GM18505 (cell line): ENCODE data around the gene NHSL2.

Experiments used
- ATAC-seq: cut with Tn5 transposase; IDR thresholded peaks from one replicate; pipeline ENCODE4 v1.9.1; 2021; ENCODE audit not compliant: unreplicated experiment
- POLR2A ChIP-seq: IDR thresholded peaks from 4 replicates; pipeline ENCODE4 v1.6.1; 2011; ENCODE audit warnings: borderline replicate concordance; ENCODE audit not compliant: insufficient read depth, insufficient read length; ENCODE audit errors: extremely low read depth

NHSL2 gene

DNA sequence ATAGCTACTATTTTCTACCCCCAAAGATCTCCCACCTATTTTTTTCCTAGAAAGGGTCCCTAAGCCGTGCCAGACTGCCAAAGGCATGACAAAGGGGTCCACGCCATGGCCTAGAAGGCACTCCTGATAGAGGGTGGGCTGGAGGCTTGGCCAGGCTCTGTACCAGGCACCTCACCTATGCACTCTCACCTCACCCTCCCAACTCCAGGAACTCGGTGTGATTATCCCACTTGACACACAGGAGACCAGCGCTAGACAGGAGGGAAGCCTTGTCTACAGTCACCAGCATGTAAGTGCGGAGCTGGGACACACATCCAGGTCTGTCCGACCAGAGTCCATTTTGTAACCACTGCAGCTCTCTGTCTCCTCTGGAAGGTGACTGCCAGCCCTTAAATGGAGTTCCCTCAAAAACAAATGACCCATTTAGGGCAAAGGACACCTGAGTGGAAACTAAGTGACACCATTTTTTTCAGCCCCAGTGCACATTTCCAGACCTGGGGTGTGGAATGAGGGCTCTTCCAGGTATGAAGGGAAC lies 114.7 kb downstream of the NHSL2 start:
- no peak for TF ChIP-seq POLR2A
- no peak for ATAC-seq

DNA sequence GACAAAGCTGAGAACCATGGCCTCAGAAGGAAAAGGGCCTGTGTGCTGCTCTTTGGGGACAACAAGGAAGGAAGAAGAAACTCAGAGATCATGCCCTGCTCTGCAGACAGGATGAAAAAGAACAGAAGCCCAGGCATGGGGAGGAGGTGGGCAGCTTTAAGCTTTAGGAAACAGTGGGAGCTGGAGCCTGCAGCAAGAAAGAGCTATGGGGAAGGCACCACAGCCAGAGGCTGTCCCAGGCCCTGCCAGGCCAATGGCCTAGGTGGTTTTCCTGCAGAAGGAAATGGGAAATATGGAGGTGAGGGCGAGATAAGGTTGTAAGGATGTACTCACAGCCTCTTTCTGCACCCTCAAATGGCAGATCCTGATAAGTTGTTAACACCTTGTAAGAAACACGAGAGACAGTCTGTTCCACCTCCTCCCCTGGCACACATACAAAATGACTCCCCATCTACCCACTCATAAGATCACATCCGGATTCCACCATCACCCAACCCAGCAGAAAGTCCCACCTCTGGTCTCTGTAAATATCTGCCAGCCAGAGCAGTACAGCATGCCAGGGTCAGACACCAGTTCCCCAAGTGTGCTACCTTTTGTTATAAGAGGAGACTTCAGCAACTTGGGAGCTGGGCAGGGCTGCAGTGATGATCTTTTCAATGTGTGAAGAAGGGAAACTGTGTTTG lies 115.8 kb downstream of the NHSL2 start:
- TF ChIP-seq POLR2A: no peak
- no peak for ATAC-seq

DNA sequence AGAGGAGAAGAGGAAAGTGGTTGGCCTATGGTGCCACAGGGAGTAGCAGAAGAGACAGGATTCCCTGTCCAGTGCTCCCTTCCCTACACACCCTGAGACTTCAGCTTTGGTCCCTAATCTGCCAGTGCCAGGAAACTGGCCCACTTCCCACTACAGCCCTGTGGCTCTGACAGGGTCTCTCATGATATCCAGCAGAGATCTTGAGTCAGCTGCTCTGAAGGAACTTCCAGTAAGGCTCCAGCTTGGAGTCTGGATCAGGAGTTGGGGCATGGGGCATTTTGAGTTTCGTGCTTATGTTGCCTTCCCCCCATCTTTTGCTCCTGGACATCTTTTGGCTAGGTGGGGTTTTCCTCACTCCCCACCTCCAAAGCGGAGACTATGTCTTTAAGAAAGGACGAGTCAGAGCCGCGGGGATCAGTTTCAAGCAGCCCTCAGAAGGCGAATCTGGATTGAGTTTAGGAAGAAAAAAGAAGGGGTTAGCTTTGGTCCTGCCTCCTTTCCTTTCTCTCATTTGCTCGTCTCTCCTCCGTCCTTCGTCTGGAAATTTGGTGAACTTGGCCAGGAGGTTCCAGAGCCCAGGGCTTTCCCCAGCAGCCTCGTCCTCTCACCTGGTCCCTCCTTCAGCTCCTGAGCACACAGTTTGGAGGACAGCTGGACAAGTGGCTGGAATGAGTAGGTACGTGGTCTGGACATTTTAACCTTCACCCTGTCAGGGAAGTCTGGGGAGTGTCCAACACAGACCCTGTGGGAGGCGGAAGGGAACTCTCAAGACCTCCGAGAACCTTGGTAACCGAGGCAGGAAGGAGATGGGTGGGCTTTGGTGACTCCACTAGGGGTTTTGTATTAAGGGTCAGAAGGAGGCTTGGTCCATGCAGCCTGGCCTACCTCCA lies 116.6 kb downstream of the NHSL2 start:
- ATAC-seq: no peak
- no peak for TF ChIP-seq POLR2A

DNA sequence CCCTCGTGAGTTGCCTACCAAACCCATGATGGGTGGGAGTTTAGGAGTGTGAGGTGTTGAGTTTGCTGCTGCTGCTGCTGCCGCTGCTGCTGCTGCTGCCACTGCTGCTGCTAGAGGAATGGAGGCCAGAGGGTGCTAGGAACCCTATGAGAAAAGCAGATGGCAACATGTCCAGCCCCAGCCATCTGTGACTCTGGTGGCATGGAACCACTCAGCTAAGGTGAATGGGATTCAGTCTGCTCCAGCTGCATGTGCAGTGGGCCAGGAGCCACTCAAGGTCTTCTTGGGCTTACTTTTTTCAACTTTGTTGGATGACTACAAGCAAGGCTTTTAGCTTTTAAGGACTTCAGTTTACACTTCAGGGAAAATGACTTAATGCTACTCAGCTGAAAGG lies 117.3 kb downstream of the NHSL2 start:
- no peak for TF ChIP-seq POLR2A
- ATAC-seq: no peak

DNA sequence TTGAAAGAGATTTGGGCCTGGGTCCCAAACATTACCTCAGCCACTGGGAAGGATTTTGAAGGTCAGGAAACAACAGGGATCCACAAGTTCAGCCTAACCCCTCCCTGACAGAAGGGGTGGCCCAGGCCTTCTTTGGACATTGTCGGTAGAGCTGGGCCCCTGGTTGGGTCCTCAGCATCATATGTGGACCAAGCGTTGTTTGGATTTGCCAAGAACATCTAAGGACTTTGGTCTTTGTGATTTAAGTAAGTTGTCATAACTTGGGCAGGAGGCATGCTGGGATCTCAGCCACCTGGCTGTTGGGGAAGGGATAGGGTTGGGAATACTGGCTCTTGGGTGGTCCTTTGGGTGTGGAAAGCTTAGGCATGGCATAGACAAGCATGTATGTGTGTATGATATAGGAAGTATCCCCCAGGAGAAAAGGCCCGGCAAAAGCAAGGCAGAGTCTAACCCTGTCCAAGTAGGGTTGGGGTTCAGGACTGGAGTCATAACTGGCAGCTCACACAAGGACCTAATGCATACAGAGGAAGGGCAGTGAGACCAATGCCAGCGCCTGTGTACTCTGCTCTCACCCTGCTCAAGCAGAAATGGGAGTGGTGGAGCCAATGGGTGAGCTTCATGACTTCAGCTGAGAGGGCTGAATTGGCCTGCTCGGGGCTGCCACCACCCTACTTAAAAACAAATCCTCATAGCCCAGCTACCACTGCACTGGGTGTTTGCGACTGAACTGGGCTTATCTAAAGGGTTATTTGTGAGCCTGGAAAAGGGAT lies 118.2 kb downstream of the NHSL2 start:
- TF ChIP-seq POLR2A: no peak
- no peak for ATAC-seq

DNA sequence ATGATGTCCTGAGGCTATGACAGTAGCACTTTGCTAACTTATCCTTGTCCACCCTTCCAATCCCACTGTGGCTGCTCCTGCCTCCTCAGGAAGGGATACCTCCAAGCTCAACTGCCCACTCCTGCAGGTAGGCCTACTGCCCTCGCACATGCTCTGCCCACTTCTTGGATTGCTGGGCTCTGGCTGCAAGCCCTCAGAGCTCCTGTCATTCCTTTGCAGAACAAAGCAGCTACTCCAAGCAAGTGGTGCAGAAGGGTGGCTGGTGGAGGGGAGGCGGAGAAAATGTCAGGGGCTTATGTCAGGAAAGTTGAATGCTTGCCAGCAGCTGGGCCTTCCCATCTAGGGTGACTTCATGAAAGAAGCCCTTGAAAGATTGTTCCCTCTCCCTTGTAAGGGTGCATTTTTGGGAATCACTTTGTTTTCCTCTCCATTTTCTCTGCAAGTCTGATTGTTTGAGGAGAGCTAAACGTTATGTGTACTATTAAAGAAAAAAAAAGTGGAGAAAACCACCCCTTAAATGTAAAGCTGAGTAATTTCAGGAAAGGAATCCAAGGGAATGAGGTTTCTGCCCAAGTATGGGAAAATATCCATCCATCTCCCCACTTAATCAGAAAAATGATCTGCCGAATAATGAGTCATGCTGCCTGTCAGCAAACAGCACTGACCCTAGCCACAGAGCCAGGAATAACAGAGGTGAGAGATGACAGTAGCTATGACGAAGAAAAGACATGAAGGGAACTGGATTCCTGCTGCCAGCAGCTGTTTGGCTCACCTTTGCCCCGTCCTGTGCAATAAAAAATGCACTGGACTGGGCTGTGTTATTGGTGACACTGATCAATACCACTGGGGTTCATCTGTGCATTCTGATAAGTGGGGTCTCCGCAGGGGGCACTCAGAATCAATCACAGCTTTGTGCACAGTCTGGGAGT lies 119.1 kb downstream of the NHSL2 start:
- TF ChIP-seq POLR2A: no peak
- no peak for ATAC-seq

DNA sequence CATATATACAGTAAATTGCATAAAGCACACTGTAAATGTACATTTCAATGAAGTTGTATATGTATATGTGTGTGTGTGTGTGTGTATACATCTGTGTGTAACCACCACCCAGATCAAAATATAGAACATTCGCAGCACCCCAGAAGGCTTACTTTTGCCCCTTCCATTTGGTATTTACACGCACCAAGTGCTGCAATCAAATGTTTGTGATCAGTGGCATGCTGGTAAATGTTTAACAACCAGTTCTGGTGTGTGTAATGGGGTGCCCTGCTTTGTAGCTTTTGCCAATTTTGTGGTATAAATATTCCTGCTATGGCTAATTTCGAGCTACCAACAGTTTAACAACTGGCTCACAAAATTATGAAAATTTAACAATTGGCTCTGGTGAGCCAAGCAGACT lies 119.8 kb downstream of the NHSL2 start:
- no peak for TF ChIP-seq POLR2A
- ATAC-seq: no peak

DNA sequence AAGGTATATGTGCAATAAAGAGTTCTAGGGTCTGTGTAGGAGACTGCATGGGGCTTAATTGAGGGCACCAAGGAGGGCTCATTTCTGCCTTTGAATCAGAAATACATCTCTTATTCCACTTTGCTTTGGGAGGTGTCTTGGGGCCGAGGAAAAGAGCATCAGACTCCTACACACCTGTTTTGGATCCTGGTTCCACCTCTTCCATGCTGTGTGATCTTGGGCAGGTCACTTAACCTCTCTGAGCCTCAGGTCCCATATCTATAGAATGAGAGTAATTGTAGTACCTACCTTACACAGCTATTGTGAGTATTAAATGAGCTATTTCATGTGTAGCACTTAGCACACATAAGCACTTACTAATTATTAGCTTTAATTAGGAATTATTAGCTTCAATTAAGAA lies 120.5 kb downstream of the NHSL2 start:
- no peak for ATAC-seq
- no peak for TF ChIP-seq POLR2A

DNA sequence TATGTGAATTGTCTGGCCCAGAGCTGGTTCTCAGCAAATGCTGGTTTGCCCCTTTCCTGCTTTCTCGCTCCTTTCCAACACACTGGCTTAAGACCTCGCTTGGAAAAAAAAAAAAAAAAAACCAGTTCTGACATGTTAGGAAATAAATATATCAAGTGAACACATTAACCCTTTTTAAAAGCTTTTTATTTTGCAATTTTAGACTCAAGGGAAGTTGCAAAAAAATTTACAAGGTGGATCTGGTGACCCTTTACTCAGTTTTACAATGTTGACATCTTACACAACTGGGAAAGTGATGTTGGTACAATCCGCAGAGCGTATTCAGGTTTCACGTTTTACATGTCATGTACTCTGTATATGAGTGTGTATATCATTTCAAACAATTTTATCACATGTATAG lies 121.0 kb downstream of the NHSL2 start:
- ATAC-seq: no peak

DNA sequence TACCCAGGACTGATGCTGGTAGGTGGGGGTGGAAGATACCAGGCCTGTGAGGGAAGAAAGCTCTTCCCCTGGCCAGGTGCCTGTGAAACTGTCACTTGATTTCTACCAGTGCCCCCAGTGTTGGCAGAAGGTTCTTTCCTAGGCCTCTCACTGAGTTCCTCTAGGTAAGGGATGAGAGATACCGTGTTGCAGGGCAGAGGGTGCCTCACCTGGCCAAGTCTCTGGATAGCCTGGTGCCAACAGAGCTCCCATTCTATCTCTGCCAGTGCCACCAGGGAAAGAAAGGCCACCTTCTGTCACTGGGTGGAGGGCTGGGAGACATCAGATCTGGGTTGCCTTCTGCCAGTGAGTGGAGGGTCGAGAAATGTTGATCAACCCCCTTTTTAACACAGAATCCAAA lies 127.0 kb downstream of the NHSL2 start:
- ATAC-seq: no peak
- TF ChIP-seq POLR2A: no peak

More for the DNA sequence above, 121.0 kb downstream of the NHSL2 start:
- no peak for TF ChIP-seq POLR2A

DNA sequence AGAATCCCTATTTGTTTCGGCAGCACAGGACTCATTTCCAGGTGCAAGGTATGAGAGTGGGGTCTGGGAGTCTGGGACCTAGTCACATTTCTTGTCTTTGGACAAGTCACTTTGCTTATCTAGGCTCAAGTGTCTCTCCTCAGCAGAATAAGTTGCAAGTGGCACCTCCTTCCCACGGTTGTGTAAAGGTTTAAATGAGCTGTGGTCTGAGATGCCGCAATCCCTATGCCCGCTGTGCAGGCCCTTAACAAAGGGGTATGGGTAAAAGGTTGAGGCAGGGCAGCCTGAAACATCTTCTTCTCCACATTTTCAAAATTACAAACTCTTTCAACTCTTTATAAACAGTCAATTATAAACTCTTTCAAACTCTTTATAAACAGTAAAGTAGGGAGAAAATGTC lies 127.4 kb downstream of the NHSL2 start:
- no peak for TF ChIP-seq POLR2A
- ATAC-seq: no peak

DNA sequence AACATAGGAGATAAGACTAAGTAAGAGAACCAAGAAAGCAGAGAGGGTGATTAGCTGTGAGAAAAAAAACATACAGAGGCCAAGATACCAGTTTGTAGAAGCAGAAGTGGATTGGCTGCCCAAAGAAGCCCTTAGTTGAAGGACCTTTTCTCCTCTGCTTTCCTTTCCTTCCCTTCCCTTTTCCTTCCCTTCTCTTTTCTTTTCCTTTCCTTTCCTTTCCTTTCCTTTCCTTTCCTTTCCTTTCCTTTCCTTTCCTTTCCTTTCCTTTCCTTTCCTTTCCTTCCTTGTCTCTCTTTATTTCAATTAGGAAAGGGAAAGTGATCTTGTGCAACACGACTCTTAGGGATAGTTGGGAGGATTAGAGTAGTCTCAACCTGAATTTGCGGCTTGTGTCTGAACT lies 128.2 kb downstream of the NHSL2 start:
- TF ChIP-seq POLR2A: no peak
- no peak for ATAC-seq

DNA sequence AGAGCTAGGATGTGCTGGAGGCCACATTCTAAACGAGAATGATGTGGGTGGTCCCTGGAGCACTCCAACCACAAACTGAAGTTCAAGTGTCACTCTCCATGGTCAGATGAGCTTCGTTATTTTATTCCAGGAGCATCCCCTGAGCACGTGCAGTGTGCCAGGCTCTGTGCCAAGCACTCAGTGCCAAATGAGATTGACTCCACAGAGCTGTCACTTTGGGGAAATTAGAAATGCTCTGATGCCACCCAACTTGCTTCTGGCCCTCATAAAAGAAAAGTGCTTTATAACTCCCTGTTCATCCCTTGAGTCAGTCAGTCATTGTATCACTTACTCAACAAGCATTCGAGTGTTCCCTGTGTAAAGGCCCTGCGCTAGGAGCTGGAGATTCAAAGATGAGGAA lies 129.9 kb downstream of the NHSL2 start:
- no peak for TF ChIP-seq POLR2A
- ATAC-seq: no peak

DNA sequence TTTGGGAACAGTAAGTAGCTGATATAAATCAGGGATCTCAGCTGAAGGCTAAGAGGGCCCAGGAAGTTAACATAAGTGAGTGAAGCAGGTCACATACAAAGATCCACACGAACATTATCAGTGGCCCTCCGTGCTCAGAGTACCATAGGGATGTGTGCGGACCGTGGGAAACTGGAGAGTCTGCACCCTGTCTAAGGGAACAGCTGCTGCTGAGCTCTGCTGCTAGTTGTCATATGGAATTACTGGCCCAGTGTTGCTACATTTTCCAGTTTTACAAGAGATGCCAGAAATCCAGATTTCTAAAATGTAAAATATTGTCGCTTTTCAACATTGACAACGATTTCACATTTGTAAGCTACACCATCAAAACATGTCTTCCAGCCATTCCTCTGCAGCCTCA lies 130.5 kb downstream of the NHSL2 start:
- no peak for ATAC-seq
- no peak for TF ChIP-seq POLR2A
